Activated T-cell treated with anti-CD3 and anti-CD28 coated beads, Interleukin-2, amount 50 U/mL, for 4 hours (primary cell): ENCODE results near the gene C19orf67. TPM values are rescaled to one million over a fixed set of nuclear protein-coding genes. Genes with fewer than 3 reads are reported as not detected.
A peak's percentile ranks its signal among the peaks of the same experiment; 100 is the strongest.

Experiments used
- ATAC-seq, 2 donors: fragments of 200-7000 bp; cut with Tn5 transposase; one replicate each; pipeline ENCODE4 v1.10.0; 2021
- DNase-seq: peaks from one replicate; pipeline ENCODE4 v3.0.0-alpha.2; 2020
- H3K27me3 Mint-ChIP-seq: one replicate; pipeline ENCODE4 v1.8.0; 2021; ENCODE audit warnings: low read depth, mixed read lengths
- H3K36me3 Mint-ChIP-seq: one replicate; pipeline ENCODE4 v1.8.0; 2022; ENCODE audit warnings: mixed read lengths; ENCODE audit not compliant: insufficient read depth
- H3K4me1 Mint-ChIP-seq: one replicate; pipeline ENCODE4 v1.8.0; 2021; ENCODE audit warnings: low read depth, mixed read lengths
- H3K4me3 Mint-ChIP-seq: one replicate; pipeline ENCODE4 v1.8.0; 2021; ENCODE audit warnings: mild to moderate bottlenecking, moderate library complexity, mixed read lengths
- H3K9me3 Mint-ChIP-seq: one replicate; pipeline ENCODE4 v1.8.0; 2021; ENCODE audit warnings: mixed read lengths
- total RNA-seq, 3 donors: library from RNA; stranded (reverse); gene quantifications; one replicate each; pipeline ENCODE4 v1.2.1, GENCODE V29; 2021

Gene C19orf67
- total RNA-seq, 3 donors from 2014 or later = 0.48 TPM; not detected in 2

- no peaks in the 10 kb centered on the region for H3K36me3 Mint-ChIP-seq
- no peaks in the 10 kb centered on the region for H3K27me3 Mint-ChIP-seq
- peaks cover 12% of the 10 kb centered on the region for H3K4me1 Mint-ChIP-seq
- H3K4me3 Mint-ChIP-seq = peak overlapping the region; percentile 90
- ATAC-seq = peak in 1 of 2 donors; percentile 12
- H3K9me3 Mint-ChIP-seq = no peaks in the 10 kb centered on the region
- DNase-seq = peak; percentile 20
These were observed 3.5 kb downstream of the C19orf67 start for GRCh38 chr19:14081797-14082674.

- Mint-ChIP-seq H3K9me3 (no peaks in the 10 kb centered on the region), H3K4me3 (peak overlapping the region; percentile 90), H3K36me3 (no peaks in the 10 kb centered on the region), H3K4me1 (peaks cover 12% of the 10 kb centered on the region), H3K27me3 (no peaks in the 10 kb centered on the region)
- DNase-seq (peak; percentile 99), ATAC-seq (peak; percentile 95)
These were observed 4.4 kb downstream of the C19orf67 start for GRCh38 chr19:14080887-14081796.

- Mint-ChIP-seq H3K36me3 (no peaks in the 10 kb centered on the region), H3K4me3 (no peak overlapping the region), H3K9me3 (no peaks in the 10 kb centered on the region), H3K27me3 (no peaks in the 10 kb centered on the region), H3K4me1 (peaks cover 28% of the 10 kb centered on the region)
- DNase-seq (no peak), ATAC-seq (no peak)
These were observed 7.2 kb downstream of the C19orf67 start for GRCh38 chr19:14078411-14078810.

GRCh38 chr19:14073925-14074838 lies 11.4 kb downstream of the C19orf67 start:
- H3K4me3 Mint-ChIP-seq = peak overlapping the region; percentile 91
- DNase-seq (peak; percentile 19), ATAC-seq (peak; percentile 2 to 8)
- H3K27me3 Mint-ChIP-seq = no peaks in the 10 kb centered on the region
- H3K36me3 Mint-ChIP-seq = no peaks in the 10 kb centered on the region
- no peaks in the 10 kb centered on the region for H3K9me3 Mint-ChIP-seq
- peaks cover 18% of the 10 kb centered on the region for H3K4me1 Mint-ChIP-seq

GRCh38 chr19:14073261-14073924 lies 12.2 kb downstream of the C19orf67 start:
- peak; percentile 78 for ATAC-seq
- peak; percentile 72 for DNase-seq
- Mint-ChIP-seq H3K27me3 (no peaks in the 10 kb centered on the region), H3K9me3 (no peaks in the 10 kb centered on the region), H3K36me3 (no peaks in the 10 kb centered on the region), H3K4me1 (peaks cover 18% of the 10 kb centered on the region), H3K4me3 (peak overlapping the region; percentile 91)

- Mint-ChIP-seq H3K27me3 (no peaks in the 10 kb centered on the region), H3K9me3 (no peaks in the 10 kb centered on the region), H3K36me3 (no peaks in the 10 kb centered on the region), H3K4me1 (peaks cover 18% of the 10 kb centered on the region), H3K4me3 (peak within 1 kb of the TSS; percentile 91)
- DNase-seq (no peak), ATAC-seq (peak; percentile 2 to 10)
These were observed 12.9 kb downstream of the C19orf67 start, which contains the start of gene MISP3 for GRCh38 chr19:14072535-14073260. MISP3 (plus strand) TSS chr19:14072786; CDS start chr19:14073310, 524 bp downstream.

GRCh38 chr19:14070268-14071050 lies 15.1 kb downstream of the C19orf67 start:
- Mint-ChIP-seq H3K36me3 (no peaks in the 10 kb centered on the region), H3K4me1 (peaks cover 18% of the 10 kb centered on the region), H3K4me3 (no peak overlapping the region), H3K27me3 (no peaks in the 10 kb centered on the region), H3K9me3 (no peaks in the 10 kb centered on the region)
- no peak for ATAC-seq
- no peak for DNase-seq

GRCh38 chr19:14066134-14066533 lies 19.4 kb downstream of the C19orf67 start:
- DNase-seq = no peak
- no peak for ATAC-seq
- no peak overlapping the region for H3K4me3 Mint-ChIP-seq
- no peaks in the 10 kb centered on the region for H3K36me3 Mint-ChIP-seq
- no peaks in the 10 kb centered on the region for H3K9me3 Mint-ChIP-seq
- peaks cover 4% of the 10 kb centered on the region for H3K27me3 Mint-ChIP-seq
- no peaks in the 10 kb centered on the region for H3K4me1 Mint-ChIP-seq

- Mint-ChIP-seq H3K4me3 (no peak overlapping the region), H3K4me1 (peaks cover 10% of the 10 kb centered on the region), H3K9me3 (no peaks in the 10 kb centered on the region), H3K27me3 (peaks cover 24% of the 10 kb centered on the region), H3K36me3 (no peaks in the 10 kb centered on the region)
- DNase-seq = no peak
- ATAC-seq = no peak
These were observed 22.5 kb downstream of the C19orf67 start for GRCh38 chr19:14063105-14063504.

GRCh38 chr19:14062558-14062855 lies 23.1 kb downstream of the C19orf67 start:
- no peaks in the 10 kb centered on the region for H3K36me3 Mint-ChIP-seq
- H3K27me3 Mint-ChIP-seq = peaks cover 28% of the 10 kb centered on the region
- H3K4me3 Mint-ChIP-seq = no peak overlapping the region
- ATAC-seq = no peak
- H3K4me1 Mint-ChIP-seq = peaks cover 13% of the 10 kb centered on the region
- H3K9me3 Mint-ChIP-seq = no peaks in the 10 kb centered on the region
- no peak for DNase-seq

GRCh38 chr19:14061751-14062557 lies 23.6 kb downstream of the C19orf67 start, which contains the start of gene PALM3:
PALM3 (minus strand) TSS chr19:14062076; CDS start chr19:14061980, 96 bp downstream.
- Mint-ChIP-seq H3K27me3 (peaks cover 28% of the 10 kb centered on the region), H3K4me3 (no peak within 1 kb of the TSS), H3K4me1 (peaks cover 13% of the 10 kb centered on the region), H3K36me3 (no peaks in the 10 kb centered on the region), H3K9me3 (no peaks in the 10 kb centered on the region)
- no peak for DNase-seq
- no peak for ATAC-seq
